ENCODE data around the gene CCNK.

GRCh38 chr14:99544991-99545390, 63.8 kb downstream of the CCNK start:
- TF ChIP-seq POLR2AphosphoS5 (IDR thresholded peaks at IDR 0.05; ENCODE audit: borderline replicate concordance, low read depth, low read length) (no peak), FOXP2 (optimal IDR thresholded peaks at IDR 0.05; ENCODE audit: control extremely low read depth, extremely low read length, insufficient read depth) (no peak), EZH2 (IDR thresholded peaks at IDR 0.05) (no peak)
